H1 (cell line): ENCODE data around the gene AP2A2. TPM values are rescaled to one million over a fixed set of nuclear protein-coding genes. Genes with fewer than 3 reads are reported as not detected.

Experiments used
- CTCF ChIA-PET: fragments of 300-600 bp; sonication (Branson Sonifier 250); formaldehyde crosslinking; loops from one replicate; lab custom pipeline; 2021; ENCODE audit not compliant: partially characterized antibody; lab: Charles Lee
- POLR2A ChIA-PET: fragments of 300-600 bp; sonication (Branson Sonifier 250); formaldehyde crosslinking; loops from one replicate; lab custom pipeline; 2021; ENCODE audit warnings: inconsistent platforms; ENCODE audit not compliant: partially characterized antibody; lab: Charles Lee
- DNase-seq, 2 experiments: peaks; one replicate each; pipeline versions ENCODE4 v3.0.0 to v3.0.0-alpha.2; 2010 to 2022; ENCODE audit warnings: low spot score in 2 of 2, low read depth in 1 of 2, mixed read lengths in 1 of 2
- FAIRE-seq: peaks from 2 replicates; lab custom pipeline; 2011; peaks lifted over from hg19 to GRCh38; lab: Jason Lieb, UNC
- H2AFZ ChIP-seq: 2 replicates; pipeline ENCODE4 v1.8.1; 2012; ENCODE audit warnings: low read length, inconsistent platforms
- H2AK5ac ChIP-seq: 2 replicates; pipeline ENCODE4 v1.6.1; 2013; ENCODE audit warnings: low read depth, low read length
- H2BK120ac ChIP-seq: replicated peaks from 2 replicates; pipeline ENCODE3; 2013; ENCODE audit warnings: low read depth, low read length, inconsistent platforms
- H2BK12ac ChIP-seq: 2 replicates; pipeline ENCODE4 v1.6.1; 2013; ENCODE audit warnings: low read depth, low read length
- H2BK15ac ChIP-seq: 2 replicates; pipeline ENCODE4 v1.6.1; 2013; ENCODE audit warnings: low read length
- H2BK20ac ChIP-seq: 2 replicates; pipeline ENCODE4 v1.6.1; 2013; ENCODE audit warnings: low read length
- H2BK5ac ChIP-seq: 2 replicates; pipeline ENCODE4 v1.6.1; 2013; ENCODE audit warnings: low read depth, low read length
- H3K14ac ChIP-seq: 2 replicates; pipeline ENCODE4 v1.6.1; 2013; ENCODE audit warnings: inconsistent platforms; ENCODE audit not compliant: insufficient read length
- H3K18ac ChIP-seq: 2 replicates; pipeline ENCODE4 v1.6.1; 2013; ENCODE audit warnings: low read length; ENCODE audit errors: extremely low read depth
- H3K23ac ChIP-seq: 2 replicates; pipeline ENCODE4 v1.6.1; 2013; ENCODE audit warnings: inconsistent platforms; ENCODE audit not compliant: insufficient read length
- H3K23me2 ChIP-seq: 2 replicates; pipeline ENCODE4 v1.6.1; 2013; ENCODE audit warnings: low read depth, low read length
- H3K27ac ChIP-seq: 2 replicates; pipeline ENCODE4 v1.6.1; 2011; ENCODE audit warnings: low read depth, low read length, inconsistent platforms
- H3K27me3 ChIP-seq, 4 experiments: replicated peaks in 1 of 4; 1 replicate in 1 of 4; 2 replicates in 3 of 4; pipeline versions ENCODE4 v1.6.1 to v1.8.1; 2011 to 2013; ENCODE audit warnings: low read length in 3 of 4, mild to moderate bottlenecking in 3 of 4, inconsistent platforms in 2 of 4, mixed read lengths in 2 of 4, moderate library complexity in 1 of 4; ENCODE audit not compliant: control insufficient read depth in 3 of 4, insufficient read depth in 3 of 4; ENCODE audit errors: extremely low read depth in 1 of 4
- H3K36me3 ChIP-seq, 4 experiments: 2 replicates each; pipeline versions ENCODE4 v1.6.1 to v1.8.1; 2011 to 2013; ENCODE audit warnings: mild to moderate bottlenecking in 4 of 4, low read length in 3 of 4, moderate library complexity in 2 of 4, control low read depth in 1 of 4, inconsistent platforms in 1 of 4; ENCODE audit not compliant: insufficient read depth in 4 of 4, control insufficient read depth in 2 of 4
- H3K4ac ChIP-seq: replicated peaks from 2 replicates; pipeline ENCODE3; 2013; ENCODE audit warnings: low read length, low read depth, mixed read lengths, inconsistent platforms; ENCODE audit not compliant: insufficient read length
- H3K4me1 ChIP-seq, 4 experiments: replicated peaks in 1 of 4; 1 replicate in 1 of 4; 2 replicates in 3 of 4; pipeline versions ENCODE4 v1.6.1 to v1.8.1; 2011 to 2013; ENCODE audit warnings: low read length in 3 of 4, inconsistent platforms in 2 of 4, mixed read lengths in 1 of 4; ENCODE audit not compliant: insufficient read depth in 4 of 4, control insufficient read depth in 3 of 4
- H3K4me2 ChIP-seq, 2 experiments: 2 replicates each; pipeline versions ENCODE4 v1.6.1 to v1.8.1; 2011 to 2013; ENCODE audit warnings: low read depth in 2 of 2, low read length in 2 of 2, control low read depth in 1 of 2, inconsistent platforms in 1 of 2, mild to moderate bottlenecking in 1 of 2; ENCODE audit not compliant: insufficient read depth in 1 of 2
- H3K4me3 ChIP-seq, 4 experiments: fragments of 200-600, 300-600 bp in 1 of 4; sonication (generic), shearing (Covaris generic), sonication (Bioruptor Twin) in 1 of 4; 2 replicates each; pipeline versions ENCODE4 v1.5.1 to v1.8.1; 2011 to 2016; ENCODE audit warnings: low read length in 4 of 4, low read depth in 3 of 4, control low read depth in 2 of 4, inconsistent platforms in 2 of 4, mild to moderate bottlenecking in 2 of 4, mixed read lengths in 1 of 4, moderate library complexity in 1 of 4; ENCODE audit not compliant: insufficient read depth in 2 of 4; ENCODE audit errors: extremely low read depth in 1 of 4
- H3K56ac ChIP-seq: replicated peaks from 2 replicates; pipeline ENCODE3; 2013; ENCODE audit warnings: low read depth, mild to moderate bottlenecking, mixed read lengths, low read length, inconsistent platforms; ENCODE audit not compliant: insufficient read length
- H3K79me1 ChIP-seq: 2 replicates; pipeline ENCODE4 v1.6.1; 2013; ENCODE audit warnings: low read depth, low read length, control low read depth
- H3K79me2 ChIP-seq, 2 experiments: 2 replicates each; pipeline versions ENCODE4 v1.6.1 to v1.8.1; 2012 to 2013; ENCODE audit warnings: low read length in 2 of 2, mild to moderate bottlenecking in 2 of 2, inconsistent platforms in 1 of 2; ENCODE audit not compliant: insufficient read depth in 2 of 2, control insufficient read depth in 1 of 2
- H3K9ac ChIP-seq, 4 experiments: replicated peaks in 1 of 4; 1 replicate in 1 of 4; 2 replicates in 3 of 4; pipeline versions ENCODE4 v1.6.1 to v1.8.1; 2011 to 2013; ENCODE audit warnings: low read depth in 3 of 4, low read length in 3 of 4, control low read depth in 2 of 4, mild to moderate bottlenecking in 2 of 4, moderate library complexity in 2 of 4, inconsistent platforms in 1 of 4; ENCODE audit errors: extremely low read depth in 1 of 4
- H3K9me3 ChIP-seq, 2 experiments: 2 replicates each; pipeline versions ENCODE4 v1.6.1 to v1.8.1; 2012 to 2013; ENCODE audit warnings: mild to moderate bottlenecking in 2 of 2, moderate library complexity in 2 of 2, control low read depth in 1 of 2, inconsistent platforms in 1 of 2, low read depth in 1 of 2, low read length in 1 of 2, mixed read lengths in 1 of 2; ENCODE audit not compliant: insufficient read depth in 2 of 2
- H4K20me1 ChIP-seq, 2 experiments: replicated peaks in 1 of 2; 2 replicates each; pipeline versions ENCODE3 to v1.8.1; 2011 to 2013; ENCODE audit warnings: inconsistent platforms in 2 of 2, low read length in 2 of 2, mild to moderate bottlenecking in 1 of 2; ENCODE audit not compliant: insufficient read depth in 2 of 2, control insufficient read depth in 1 of 2
- H4K5ac ChIP-seq: 2 replicates; pipeline ENCODE4 v1.6.1; 2013; ENCODE audit warnings: low read length, low read depth, mixed read lengths, inconsistent platforms; ENCODE audit not compliant: insufficient read length
- H4K8ac ChIP-seq: 2 replicates; pipeline ENCODE4 v1.8.0; 2013; ENCODE audit warnings: mild to moderate bottlenecking, moderate library complexity, low read length, inconsistent platforms; ENCODE audit not compliant: insufficient read depth; ENCODE audit errors: extremely low read depth
- H4K91ac ChIP-seq: replicated peaks from 2 replicates; pipeline ENCODE3; 2013; ENCODE audit warnings: low read length, mixed read lengths, inconsistent platforms; ENCODE audit not compliant: insufficient read length
- CEBPB ChIP-seq: IDR thresholded peaks from 2 replicates; pipeline ENCODE4 v1.6.1; 2012; ENCODE audit warnings: low read depth, low read length
- CREB1 ChIP-seq: IDR thresholded peaks from 2 replicates; pipeline ENCODE4 v1.6.1; 2012; ENCODE audit warnings: inconsistent platforms
- NRF1 ChIP-seq: IDR thresholded peaks from 2 replicates; pipeline ENCODE4 v1.6.1; 2011; ENCODE audit warnings: mild to moderate bottlenecking, low read depth, low read length, improper control_type of control experiment
- whole genome bisulfite sequencing, 2 experiments: shearing (Covaris generic) in 1 of 2; methylation state at CpG; one replicate each; pipeline versions ENCODE4 v1.1.6 to v1.1.7; 2013 to 2015; ENCODE audit warnings: low lambda C conversion rate in 2 of 2, mixed read lengths in 2 of 2, inconsistent platforms in 1 of 2, low coverage in 1 of 2, missing lambda C conversion rate in 1 of 2; ENCODE audit not compliant: insufficient replicate concordance in 2 of 2, insufficient coverage in 1 of 2, insufficient read length in 1 of 2; ENCODE audit errors: extremely low coverage in 1 of 2, missing lambda C conversion rate in 1 of 2; 5-methylcytosine and 5-hydroxymethylcytosine counted together
- polyA plus RNA-seq, 7 experiments: library from polyadenylated mRNA; depleted of rRNA in 3 of 7; stranded (reverse) in 5 of 7; unstranded in 2 of 7; fragments of >200 nt in 5 of 7; fragments of 200-250 nt in 2 of 7; gene quantifications; 1 replicate in 5 of 7; 2 replicates in 1 of 7; 4 replicates in 1 of 7; pipeline versions ENCODE4 v1.2.1 to v1.2.3, GENCODE V29; 2011 to 2013; ENCODE audit warnings: missing spikeins in 2 of 7, mixed read lengths in 2 of 7
- total RNA-seq: library from RNA; stranded (reverse); fragmentation: NEBNext Ultra II Directional; extraction: Animal tissue kit (Norgen Biotek cat#: 25700); gene quantifications from 2 replicates; pipeline ENCODE4 v1.2.1, GENCODE V29; 2021
- TF ChIP-seq, protein P1 (sequence below): IDR thresholded peaks from 2 replicates; pipeline ENCODE4 v1.6.1; 2012; ENCODE audit warnings: low read length, inconsistent platforms

Gene AP2A2
- total and polyA plus RNA-seq, 2 of the 8 experiments (the other 6 are each of a cell fraction or from before 2014, with no cell fraction given): 50.0 to 65.0 TPM

GRCh38 chr11:945986-946385 is 20.3 kb downstream of the AP2A2 start:
- 0 out of 2 replicates have a peak overlapping the region, but pooled peaks have one; percentile 95 for H3K27ac ChIP-seq
- peak overlapping the region in 2 of 4 experiments; percentile 23 to 25; a peak in 1 of 7 replicates for H3K9ac ChIP-seq
- H2BK5ac ChIP-seq: peak overlapping the region; percentile 99; the same call in 1 of the 2 replicates
- H3K27me3 ChIP-seq: no peaks in the 10 kb centered on the region
- TF ChIP-seq, protein P1, sequence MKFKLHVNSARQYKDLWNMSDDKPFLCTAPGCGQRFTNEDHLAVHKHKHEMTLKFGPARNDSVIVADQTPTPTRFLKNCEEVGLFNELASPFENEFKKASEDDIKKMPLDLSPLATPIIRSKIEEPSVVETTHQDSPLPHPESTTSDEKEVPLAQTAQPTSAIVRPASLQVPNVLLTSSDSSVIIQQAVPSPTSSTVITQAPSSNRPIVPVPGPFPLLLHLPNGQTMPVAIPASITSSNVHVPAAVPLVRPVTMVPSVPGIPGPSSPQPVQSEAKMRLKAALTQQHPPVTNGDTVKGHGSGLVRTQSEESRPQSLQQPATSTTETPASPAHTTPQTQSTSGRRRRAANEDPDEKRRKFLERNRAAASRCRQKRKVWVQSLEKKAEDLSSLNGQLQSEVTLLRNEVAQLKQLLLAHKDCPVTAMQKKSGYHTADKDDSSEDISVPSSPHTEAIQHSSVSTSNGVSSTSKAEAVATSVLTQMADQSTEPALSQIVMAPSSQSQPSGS: no peak
- TF ChIP-seq NRF1 (no peak), CEBPB (peak; percentile 83), CREB1 (no peak)
- H3K79me2 ChIP-seq: peaks cover 0 to 57% of the 10 kb centered on the region in 2 experiments; a peak in 3 of 4 replicates
- H2BK12ac ChIP-seq: peak overlapping the region; percentile 100; the same call in 1 of the 2 replicates
- WGBS, 2 experiments: 60% methylated on average over 9 of the region's 9 CpGs; no CpG with 5 or more reads in 1 of the 2 experiments
- H2AK5ac ChIP-seq: 0 out of 2 replicates have a peak overlapping the region, but pooled peaks have one; percentile 98
- peak overlapping the region; percentile 52 for H3K56ac ChIP-seq
- peak overlapping the region; percentile 55; the same call in 1 of the 2 replicates for H3K18ac ChIP-seq
- H2BK15ac ChIP-seq: no peak overlapping the region
- FAIRE-seq (peak; percentile 68), DNase-seq (no peak)
- H3K9me3 ChIP-seq: no peaks in the 10 kb centered on the region
- peak overlapping the region; percentile 24 for H4K5ac ChIP-seq
- H3K79me1 ChIP-seq: peaks cover 4% of the 10 kb centered on the region
- H3K4me3 ChIP-seq: no peak overlapping the region; a peak in 1 of 8 replicates
- peaks cover 0 to 4% of the 10 kb centered on the region in 2 experiments for H4K20me1 ChIP-seq
- H3K4me2 ChIP-seq: peak overlapping the region; percentile 25 to 84
- CTCF ChIA-PET: interaction anchor here (0.5 to 6.3 kb wide), 8 partner anchors 9 to 51 kb away, joined by 3 to 48 read pairs (median 16); partner anchors contain the start of gene AP2A2
- H3K4me1 ChIP-seq: peaks cover 20 to 34% (median 27%) of the 10 kb centered on the region in 4 experiments
- peak overlapping the region; percentile 9; the same call in 1 of the 2 replicates for H2BK20ac ChIP-seq
- H3K4ac ChIP-seq: peak overlapping the region; percentile 71
- H4K8ac ChIP-seq: no peak overlapping the region
- H3K23me2 ChIP-seq: peaks cover 3% of the 10 kb centered on the region; the same call in 1 of the 2 replicates
- H4K91ac ChIP-seq: peak overlapping the region; percentile 69
- H3K36me3 ChIP-seq: peaks cover 0 to 3% (median 1%) of the 10 kb centered on the region in 4 experiments; a peak in 2 of 8 replicates
- H2BK120ac ChIP-seq: peak overlapping the region; percentile 96
- POLR2A ChIA-PET: interaction anchor here (0.8 to 5.6 kb wide), 6 partner anchors 8 to 30 kb away, joined by 3 to 45 read pairs (median 6); no protein-coding TSS in a partner anchor
- no peak overlapping the region for H3K23ac ChIP-seq
- no peak overlapping the region for H2AFZ ChIP-seq
- H3K14ac ChIP-seq: no peak overlapping the region
